ENCODE data around the gene C2CD4B. TPM values are rescaled to one million over a fixed set of nuclear protein-coding genes. Genes with fewer than 3 reads are reported as not detected.

Gene C2CD4B
- total and polyA plus RNA-seq, 2 of the 13 experiments (the other 11 are each of a cell fraction or from before 2014, with no cell fraction given), result not detected

GRCh38 chr15:62145015-62145735 is 19.9 kb downstream of the C2CD4B start:
- no peak overlapping the region for H3K9ac ChIP-seq (ENCODE audit: insufficient read depth, low read depth, low read length)
- no TSS peak for BruUV-seq (replicated peaks)
- TF ChIP-seq ZNF7 (CRISPR knock-in tag; IDR thresholded peaks at IDR 0.05) (no peak), ZFY (CRISPR knock-in tag; IDR thresholded peaks at IDR 0.05) (no peak), ZNF574 (CRISPR knock-in tag; IDR thresholded peaks at IDR 0.05) (no peak), ZNF781 (CRISPR knock-in tag; IDR thresholded peaks at IDR 0.05; ENCODE audit: borderline replicate concordance, not compliant biosample characterization) (no peak), ZNF276 (CRISPR knock-in tag; IDR thresholded peaks at IDR 0.05; ENCODE audit: low read depth) (no peak), ZNF496 (CRISPR knock-in tag; IDR thresholded peaks at IDR 0.05; ENCODE audit: insufficient replicate concordance) (no peak), NR0B2 (CRISPR knock-in tag; IDR thresholded peaks at IDR 0.05) (no peak), FOXC1 (CRISPR knock-in tag; IDR thresholded peaks at IDR 0.05; ENCODE audit: borderline replicate concordance) (no peak)
- DNase-seq (ENCODE audit: low spot score), result no peak
- ChIA-PET CTCF (ENCODE audit: low intra/inter-chr PET ratio, low total read pairs) (no interaction called here), POLR2A (no interaction called here)
- no peak for FAIRE-seq
- in situ Hi-C loops (cut with HindIII; ENCODE audit: extremely low pct_ligation_motif_present, low pct_unique_long_range_greater_than_20kb) (no loop called here), intact Hi-C loops (cut with micrococcal nuclease; ENCODE audit: unreplicated experiment) (no loop called here)
- H4K20me1 ChIP-seq (ENCODE audit: insufficient read depth, low read length), result no peaks in the 10 kb centered on the region
- no peak overlapping the region for H2AFZ ChIP-seq (ENCODE audit: low read length)
- H3K4me3 ChIP-seq (replicated peaks in 1 of 3; ENCODE audit: insufficient read depth in 1 of 3, low read depth in 2 of 3, low read length in 3 of 3), result no peak overlapping the region
- no peaks in the 10 kb centered on the region for H3K36me3 ChIP-seq (replicated peaks in 1 of 2; ENCODE audit: control insufficient read depth in 1 of 2, insufficient read depth in 2 of 2, low read length in 2 of 2)
- H3K4me2 ChIP-seq (ENCODE audit: low read depth, low read length), result no peak overlapping the region
- ATAC-seq, result no peak
- no peaks in the 10 kb centered on the region for H3K79me2 ChIP-seq (ENCODE audit: insufficient read depth, low read length)
- no peaks in the 10 kb centered on the region for H3K4me1 ChIP-seq (ENCODE audit: insufficient read depth, low read length)
- H3K9me3 ChIP-seq (ENCODE audit: low read length), result no peaks in the 10 kb centered on the region
- 0 out of 5 replicates have a peak, but pooled peaks cover 0 to 3% of the 10 kb centered on the region in 2 experiments for H3K27me3 ChIP-seq (ENCODE audit: control insufficient read depth in 1 of 2, insufficient read depth in 2 of 2, low read length in 2 of 2)
- H3K27ac ChIP-seq (ENCODE audit: extremely low read length, insufficient read depth, low read length), result no peak overlapping the region
- WGBS (ENCODE audit: low lambda C conversion rate), result 24% methylated on average over 10 of the region's 10 CpGs
